NCI-H2081 (cell line): ENCODE data around the gene ELOVL6.
A peak's percentile ranks its signal among the peaks of the same experiment; 100 is the strongest.
"Not testable (repeated sequence)": the region's sequence is repeated elsewhere in the genome, so short reads cannot be mapped to it uniquely, and the experiment has no call there.

Source experiments
- DNase-seq, 2 experiments: peaks; one replicate each; lab custom pipeline; 2025; lab: John Stamatoyannopoulos, UW

ELOVL6 gene

GRCh38 chr4:110075083-110075738 lies 123.2 kb downstream of the ELOVL6 start:
- DNase-seq, result no peak

GRCh38 chr4:110074570-110074969 lies 123.8 kb downstream of the ELOVL6 start:
- DNase-seq, result no peak

DNA sequence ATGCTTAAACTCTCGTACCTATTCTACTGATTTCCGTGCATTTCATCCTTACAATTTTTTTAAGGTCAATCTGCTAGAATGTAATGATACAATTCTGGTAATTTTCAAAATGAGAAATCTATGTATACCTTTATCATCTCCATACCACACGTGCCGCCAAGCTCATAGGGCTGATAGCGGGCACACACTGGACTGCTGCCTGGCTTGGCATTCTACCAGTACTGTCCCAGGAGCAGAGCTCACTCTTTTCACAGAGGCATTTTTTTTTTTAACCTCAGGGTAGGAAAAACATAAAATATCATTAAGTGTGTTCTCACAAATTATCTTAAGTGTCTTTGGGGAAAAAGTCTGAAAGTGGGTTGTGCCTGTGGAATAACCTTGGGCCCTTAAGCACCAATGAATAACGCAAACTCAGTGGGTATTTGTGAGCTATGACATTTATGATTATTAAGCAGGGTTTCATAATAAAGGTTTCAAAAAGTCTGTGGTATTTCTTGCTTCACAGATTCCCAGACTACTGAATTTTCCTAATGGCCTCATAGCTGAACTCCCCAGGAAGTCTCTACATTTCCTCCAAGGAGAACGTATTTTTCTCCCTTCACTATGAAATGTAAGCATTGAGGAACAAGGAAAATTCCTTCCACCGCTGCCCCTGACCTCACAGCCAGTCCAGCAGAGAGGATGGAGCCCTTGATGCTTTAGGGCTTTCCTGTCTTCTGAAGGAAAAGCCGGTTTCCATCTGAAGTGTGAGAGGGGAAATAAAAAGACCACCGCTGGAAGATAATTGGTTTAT lies 125.2 kb downstream of the ELOVL6 start:
- no peak for DNase-seq

DNA sequence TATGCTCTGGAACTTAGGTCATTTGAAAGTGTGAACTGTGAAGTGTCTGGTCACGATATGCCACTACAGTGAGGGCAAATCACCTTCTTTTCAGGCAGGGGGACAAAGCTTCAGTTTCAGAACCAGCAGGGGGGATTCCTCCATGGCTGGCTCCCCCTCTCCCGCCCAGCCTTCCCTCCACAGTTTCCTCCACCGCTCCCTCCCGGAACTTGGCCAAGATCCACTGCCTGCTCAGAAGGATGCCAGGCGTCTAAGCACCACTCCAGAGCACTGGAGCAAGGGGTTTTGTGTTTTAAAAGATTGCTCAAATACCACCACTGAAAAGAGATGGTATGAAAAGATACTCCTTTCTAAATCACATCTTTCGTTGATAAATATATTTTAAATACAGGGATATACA lies 126.9 kb downstream of the ELOVL6 start:
- no peak for DNase-seq

DNA sequence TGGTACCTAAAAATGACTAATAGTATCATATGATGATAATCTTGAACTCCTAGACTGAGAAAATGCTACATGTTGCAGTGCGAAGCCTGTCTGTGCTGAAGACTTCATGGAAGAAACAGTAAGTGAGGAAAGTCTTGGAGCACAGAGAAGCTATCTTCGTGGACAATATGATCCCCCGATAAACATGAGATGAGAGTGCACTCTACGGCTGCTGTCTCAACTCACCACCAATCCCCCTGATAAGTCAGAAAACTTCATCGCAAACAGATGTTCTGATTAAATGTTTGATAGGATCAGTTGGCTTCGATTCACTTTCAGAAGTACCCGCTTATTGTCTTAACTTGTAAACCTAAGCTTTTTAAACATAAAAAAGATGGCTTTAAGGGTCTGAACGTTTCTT lies 130.2 kb downstream of the ELOVL6 start:
- no peak for DNase-seq

- no peak for DNase-seq
These were observed 133.5 kb downstream of the ELOVL6 start for GRCh38 chr4:110064934-110065333.

DNA sequence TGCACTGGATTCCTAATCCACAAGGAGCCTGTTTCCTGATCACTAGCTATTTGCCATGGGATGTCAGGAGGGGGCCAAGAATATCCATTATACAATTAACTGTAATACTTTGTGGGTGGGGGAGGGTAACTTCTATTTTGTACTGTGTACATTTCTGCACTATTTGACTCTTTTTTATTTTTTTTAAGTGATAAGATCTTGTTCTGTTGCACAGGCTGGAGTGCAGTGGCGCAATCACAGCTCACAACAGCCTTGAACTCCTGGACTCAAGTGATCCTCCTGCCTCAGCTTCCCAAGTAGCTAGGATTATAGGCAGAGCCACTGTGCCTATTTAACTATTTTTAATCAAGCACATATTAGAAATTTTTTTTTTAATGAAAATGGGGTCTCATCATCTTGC lies 134.1 kb downstream of the ELOVL6 start:
- DNase-seq, result no peak

DNA sequence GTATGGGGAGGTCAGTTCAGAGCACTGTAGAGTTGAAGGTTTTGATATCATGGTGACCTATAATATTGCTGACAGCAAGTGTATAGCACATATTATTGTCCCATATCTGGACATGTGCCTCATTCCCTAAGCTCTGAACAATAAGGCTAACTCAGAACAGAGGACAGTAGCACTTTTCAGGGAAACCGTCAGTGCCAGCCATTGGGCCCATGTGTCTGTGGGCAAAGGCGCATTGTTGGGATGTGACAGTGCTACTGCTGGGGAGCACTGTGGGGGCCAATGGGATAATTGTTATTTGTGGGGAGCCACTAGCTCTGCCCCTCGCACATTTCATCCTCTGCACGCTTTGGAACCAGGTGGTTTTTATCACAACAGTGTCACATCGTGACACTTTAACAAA lies 136.2 kb downstream of the ELOVL6 start:
- DNase-seq, result no peak

- no peak for DNase-seq
These were observed 137.3 kb downstream of the ELOVL6 start for GRCh38 chr4:110061076-110061475.

DNA sequence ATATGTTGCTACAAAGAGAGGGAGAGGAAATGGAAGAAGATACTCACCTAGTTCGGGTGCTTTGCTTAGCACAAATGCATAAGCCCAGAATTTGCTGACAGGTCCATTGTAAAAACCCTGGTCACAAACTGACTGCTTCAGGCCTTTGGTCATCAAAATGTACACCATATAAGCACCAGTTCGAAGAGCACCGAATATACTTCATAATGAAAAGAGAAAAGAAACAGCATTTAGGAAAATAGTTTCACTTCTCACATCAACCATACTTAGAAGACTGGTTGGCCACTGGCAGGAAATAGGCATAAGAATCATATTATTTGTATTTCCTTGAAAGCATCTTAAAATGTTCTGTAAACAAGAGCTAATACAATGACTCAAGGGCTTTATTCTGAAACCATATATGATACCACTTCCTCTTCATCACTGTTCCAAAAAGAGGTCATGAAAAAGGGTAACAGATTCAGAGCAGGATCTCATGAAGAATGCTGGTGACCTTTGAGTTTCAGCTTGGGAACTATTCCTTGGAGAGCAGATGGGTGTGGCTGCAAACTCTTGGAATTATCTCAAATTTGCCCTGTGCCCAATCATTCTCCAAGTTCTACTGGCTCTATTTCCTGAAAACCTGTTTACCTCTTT lies 138.7 kb downstream of the ELOVL6 start:
- DNase-seq, result no peak

DNA sequence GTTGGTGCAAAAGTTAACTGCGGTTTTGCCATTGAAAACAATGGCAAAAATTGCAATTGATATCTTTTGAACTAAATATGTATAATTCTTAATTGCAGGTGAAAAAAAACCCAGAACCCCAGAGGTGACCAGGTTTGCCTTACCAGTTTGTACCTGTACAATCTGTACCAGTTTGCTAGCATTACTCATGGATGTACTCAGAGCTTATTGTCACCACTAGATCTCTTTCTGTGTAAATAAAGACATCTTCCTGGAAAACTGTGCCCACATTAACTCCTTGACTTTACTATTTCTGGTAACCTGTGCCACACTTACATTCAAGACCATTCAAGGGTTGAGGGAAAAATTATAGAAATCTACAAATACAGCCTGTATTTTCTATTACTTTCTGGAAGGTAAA lies 139.7 kb downstream of the ELOVL6 start:
- no peak for DNase-seq

DNA sequence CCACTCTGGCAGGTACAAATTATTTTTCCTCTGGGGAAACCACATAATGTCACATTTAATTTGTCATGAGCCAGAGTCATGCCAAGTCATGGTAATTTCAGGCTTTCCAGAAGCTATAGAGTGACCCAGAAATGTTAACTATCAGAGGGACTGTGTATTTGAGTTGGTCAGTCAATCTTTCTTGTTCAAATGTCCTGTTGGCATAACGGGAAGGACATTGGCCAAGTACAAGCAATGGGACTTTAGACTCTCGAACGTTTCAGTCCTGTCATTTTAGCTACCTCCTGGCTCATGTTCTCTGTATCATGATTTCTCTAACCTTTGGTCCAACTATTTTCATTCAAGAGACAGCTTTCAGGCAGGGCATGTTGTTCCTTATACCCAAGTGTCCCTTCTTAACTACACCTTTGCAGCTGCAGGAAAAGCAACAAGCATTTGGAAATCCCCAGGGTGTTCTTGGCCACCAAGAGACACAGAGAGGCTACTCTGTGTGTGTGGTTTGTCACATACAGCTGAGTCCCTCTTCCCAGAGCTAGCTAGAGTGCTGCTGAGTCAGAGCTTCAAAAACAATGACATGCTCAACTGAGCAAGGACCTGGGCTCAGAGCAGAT lies 143.2 kb downstream of the ELOVL6 start:
- DNase-seq, result no peak

- DNase-seq, result peak; percentile 2 to 6
These were observed 148.2 kb downstream of the ELOVL6 start for GRCh38 chr4:110049951-110050925.

- peak in 1 of 2 experiments; percentile 11 for DNase-seq
These were observed 151.8 kb downstream of the ELOVL6 start for GRCh38 chr4:110046588-110047049.

- no peak for DNase-seq
These were observed 155.6 kb downstream of the ELOVL6 start for GRCh38 chr4:110042545-110043517.

DNA sequence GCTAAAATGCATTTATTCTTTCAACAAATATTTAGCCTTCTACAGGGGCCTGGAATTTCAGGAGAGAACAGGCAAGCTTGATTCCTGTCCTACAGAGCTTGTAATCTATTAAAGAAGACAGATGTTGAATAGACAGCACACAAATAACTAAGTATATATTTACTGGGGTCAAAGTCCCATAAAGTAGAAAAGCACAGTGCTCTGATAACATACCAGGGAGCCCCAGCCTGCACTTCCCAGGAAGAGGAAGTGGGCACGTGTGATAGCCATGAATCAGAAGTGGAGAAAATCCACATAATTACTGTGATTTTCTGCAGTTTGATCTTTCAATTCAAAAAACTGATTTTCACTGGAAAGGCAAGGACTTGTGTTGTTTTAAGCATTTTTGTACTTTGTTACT lies 156.7 kb downstream of the ELOVL6 start:
- no peak for DNase-seq

GRCh38 chr4:110039164-110039563 lies 159.3 kb downstream of the ELOVL6 start:
- DNase-seq, result not testable (repeated sequence)

GRCh38 chr4:110034026-110034393 lies 164.4 kb downstream of the ELOVL6 start:
- DNase-seq, result no peak

DNA sequence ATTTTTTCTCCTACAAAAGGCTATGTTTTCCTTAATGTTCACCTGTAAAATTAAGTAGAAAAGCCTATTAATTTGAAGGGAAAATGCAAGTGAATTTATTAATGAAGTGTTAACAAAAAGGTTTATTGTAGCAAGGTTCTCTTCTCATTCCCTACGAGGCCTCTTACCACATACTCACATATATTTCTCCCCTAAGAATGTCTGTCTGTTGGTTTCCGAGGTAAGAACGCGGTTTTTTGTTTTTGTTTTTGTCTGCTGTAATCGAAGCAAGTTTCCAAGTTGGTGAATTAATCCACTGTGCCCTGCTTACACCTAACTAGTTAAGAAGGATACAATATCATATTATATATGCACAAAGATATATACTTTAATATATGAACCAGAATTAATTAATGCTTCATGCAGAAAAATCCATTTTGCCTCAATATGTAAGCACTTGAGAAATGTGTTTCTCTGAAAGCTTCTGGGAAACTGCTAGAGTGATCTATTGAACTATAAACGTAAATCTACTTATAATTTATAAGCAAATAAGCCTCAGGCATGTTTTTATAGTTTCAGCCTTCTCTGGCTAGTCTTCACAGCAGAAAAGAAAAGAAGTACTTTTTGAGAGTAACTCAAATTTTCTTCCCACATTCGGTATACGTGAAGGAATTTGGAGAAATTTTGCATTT lies 164.9 kb downstream of the ELOVL6 start:
- DNase-seq, result no peak

DNA sequence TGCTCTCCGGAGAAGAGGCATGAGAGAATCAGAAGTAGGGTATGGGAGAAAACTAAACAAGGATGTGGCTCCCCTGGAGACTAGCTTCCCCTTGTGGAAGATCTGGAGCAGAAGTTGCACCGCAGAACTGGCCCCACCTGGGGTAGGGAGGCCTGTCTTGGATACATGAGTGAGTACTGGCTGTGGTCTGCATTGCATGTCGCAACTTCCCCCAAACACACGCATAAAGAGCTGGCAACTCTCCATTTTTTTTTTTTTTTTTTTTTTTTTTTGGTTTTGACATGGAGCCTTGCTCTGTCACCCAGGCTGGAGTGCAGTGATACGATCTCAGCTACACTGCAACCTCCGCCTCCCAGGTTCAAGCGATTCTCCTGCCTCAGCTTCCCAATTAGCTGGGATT lies 165.8 kb downstream of the ELOVL6 start:
- no peak for DNase-seq
